CD14-positive monocyte (primary cell): Measurements from ENCODE around the gene FGGY. TPM values are rescaled to one million over a fixed set of nuclear protein-coding genes. Genes with fewer than 3 reads are reported as not detected.

Experiments
- DNase-seq, 3 donors: peaks; one replicate each; pipeline ENCODE4 v3.0.0-alpha.2; 2011 to 2022
- H2AFZ ChIP-seq: 2 replicates; pipeline ENCODE4 v1.6.0; 2012; ENCODE audit warnings: mild to moderate bottlenecking, low read depth, low read length, inconsistent platforms; ENCODE audit not compliant: insufficient read depth, poor library complexity, severe bottlenecking
- H3K27ac ChIP-seq, 2 donors: 1 replicate in 1 of 2; 2 replicates in 1 of 2; pipeline ENCODE4 v1.5.1; 2012 to 2013; ENCODE audit warnings: low read length in 2 of 2, control low read depth in 1 of 2, inconsistent platforms in 1 of 2, low read depth in 1 of 2, mild to moderate bottlenecking in 1 of 2
- H3K27me3 ChIP-seq, 2 donors: one replicate each; pipeline versions ENCODE4 v1.6.0 to v1.6.1; 2011 to 2013; ENCODE audit warnings: low read length in 2 of 2; ENCODE audit not compliant: control insufficient read depth in 2 of 2, insufficient read depth in 2 of 2
- H3K36me3 ChIP-seq, 2 donors: replicated peaks in 1 of 2; 1 replicate in 1 of 2; 2 replicates in 1 of 2; pipeline versions ENCODE4 v1.5.1 to v1.6.1; 2012 to 2013; ENCODE audit warnings: low read length in 2 of 2, control low read depth in 1 of 2, inconsistent platforms in 1 of 2, mild to moderate bottlenecking in 1 of 2; ENCODE audit not compliant: insufficient read depth in 2 of 2, control insufficient read depth in 1 of 2
- H3K4me1 ChIP-seq, 2 donors: 1 replicate in 1 of 2; 2 replicates in 1 of 2; pipeline versions ENCODE4 v1.5.1 to v1.6.1; 2012 to 2013; ENCODE audit warnings: low read length in 2 of 2, control low read depth in 1 of 2, inconsistent platforms in 1 of 2, mild to moderate bottlenecking in 1 of 2, moderate library complexity in 1 of 2; ENCODE audit not compliant: insufficient read depth in 2 of 2, control insufficient read depth in 1 of 2
- H3K4me2 ChIP-seq: replicated peaks from 2 replicates; pipeline ENCODE3; 2012; ENCODE audit warnings: low read length, moderate library complexity, mild to moderate bottlenecking; ENCODE audit not compliant: poor library complexity, severe bottlenecking; ENCODE audit errors: extremely low read depth
- H3K4me3 ChIP-seq, 3 experiments: fragments of 200-600 bp in 1 of 3; sonication (generic) in 1 of 3; replicated peaks in 1 of 3; 1 replicate in 2 of 3; 2 replicates in 1 of 3; pipeline ENCODE4 v1.5.1; 2011 to 2013; ENCODE audit warnings: low read length in 3 of 3, mild to moderate bottlenecking in 3 of 3, control low read depth in 2 of 3, low read depth in 2 of 3, inconsistent platforms in 1 of 3, moderate library complexity in 1 of 3
- H3K79me2 ChIP-seq: 2 replicates; pipeline ENCODE4 v1.6.0; 2012; ENCODE audit warnings: mild to moderate bottlenecking, control low read depth, inconsistent platforms, low read length, moderate library complexity; ENCODE audit not compliant: insufficient read depth
- H3K9ac ChIP-seq: 2 replicates; pipeline ENCODE4 v1.6.0; 2017; ENCODE audit warnings: low read length, mild to moderate bottlenecking; ENCODE audit not compliant: insufficient read depth, poor library complexity, severe bottlenecking
- H3K9me3 ChIP-seq, 2 donors: replicated peaks in 1 of 2; 1 replicate in 1 of 2; 2 replicates in 1 of 2; pipeline versions ENCODE4 v1.5.1 to v1.6.1; 2012 to 2013; ENCODE audit warnings: low read length in 2 of 2, control low read depth in 1 of 2; ENCODE audit not compliant: control insufficient read depth in 1 of 2, insufficient read depth in 1 of 2
- H4K20me1 ChIP-seq: 2 replicates; pipeline ENCODE4 v1.6.0; 2012; ENCODE audit warnings: mild to moderate bottlenecking, low read length, control low read depth, moderate library complexity; ENCODE audit not compliant: insufficient read depth
- H3K27ac Mint-ChIP-seq, 7 donors: one replicate each; pipeline ENCODE4 v1.8.0; 2020; ENCODE audit warnings: mild to moderate bottlenecking in 7 of 7, mixed read lengths in 7 of 7, moderate library complexity in 6 of 7, inconsistent platforms in 2 of 7
- H3K27me3 Mint-ChIP-seq, 3 donors: one replicate each; pipeline ENCODE4 v1.8.0; 2021 to 2022; ENCODE audit warnings: low read depth in 3 of 3, mild to moderate bottlenecking in 3 of 3, mixed read lengths in 3 of 3, moderate library complexity in 3 of 3, inconsistent platforms in 1 of 3
- H3K36me3 Mint-ChIP-seq, 2 donors: one replicate each; pipeline ENCODE4 v1.8.0; 2020; ENCODE audit warnings: mixed read lengths in 2 of 2, inconsistent platforms in 1 of 2, mild to moderate bottlenecking in 1 of 2
- H3K4me1 Mint-ChIP-seq: one replicate; pipeline ENCODE4 v1.8.0; 2020; ENCODE audit warnings: mild to moderate bottlenecking, mixed read lengths
- H3K4me3 Mint-ChIP-seq, 2 donors: one replicate each; pipeline ENCODE4 v1.8.0; 2020; ENCODE audit warnings: mild to moderate bottlenecking in 2 of 2, mixed read lengths in 2 of 2, moderate library complexity in 1 of 2
- H3K9me3 Mint-ChIP-seq, 7 donors: one replicate each; pipeline ENCODE4 v1.8.0; 2020 to 2022; ENCODE audit warnings: mixed read lengths in 7 of 7, mild to moderate bottlenecking in 6 of 7, moderate library complexity in 6 of 7, inconsistent platforms in 2 of 7
- WGBS: methylation state at CpG from one replicate; pipeline ENCODE4 v1.1.5; 2013; ENCODE audit warnings: missing lambda C conversion rate; ENCODE audit not compliant: insufficient coverage; 5-methylcytosine and 5-hydroxymethylcytosine counted together
- intact Hi-C, 2 donors: fragments of 100-400 bp; cut with micrococcal nuclease; formaldehyde crosslinking; loops; one replicate each; pipeline versions ENCODE4 v1.15.0 to v1.15.1; 2023
- polyA plus RNA-seq, 3 donors: library from polyadenylated mRNA; depleted of rRNA in 1 of 3; unstranded in 2 of 3; stranded (reverse) in 1 of 3; fragments of 300-500 nt in 2 of 3; fragments of >200 nt in 1 of 3; fragmentation: Illumina TruSeq in 2 of 3; gene quantifications; 1 replicate in 2 of 3; 2 replicates in 1 of 3; pipeline ENCODE4 v1.2.3, GENCODE V29; 2012 to 2021
- TF ChIP-seq, protein P1 (sequence below): fragments of 200-600 bp; IDR thresholded peaks from one replicate; pipeline ENCODE4 v1.8.0; 2022; ENCODE audit warnings: antibody characterized with exemption, mild to moderate bottlenecking

FGGY gene
- polyA plus RNA-seq, 3 donors: 2.3 to 4.3 (median 2.9) TPM

DNA sequence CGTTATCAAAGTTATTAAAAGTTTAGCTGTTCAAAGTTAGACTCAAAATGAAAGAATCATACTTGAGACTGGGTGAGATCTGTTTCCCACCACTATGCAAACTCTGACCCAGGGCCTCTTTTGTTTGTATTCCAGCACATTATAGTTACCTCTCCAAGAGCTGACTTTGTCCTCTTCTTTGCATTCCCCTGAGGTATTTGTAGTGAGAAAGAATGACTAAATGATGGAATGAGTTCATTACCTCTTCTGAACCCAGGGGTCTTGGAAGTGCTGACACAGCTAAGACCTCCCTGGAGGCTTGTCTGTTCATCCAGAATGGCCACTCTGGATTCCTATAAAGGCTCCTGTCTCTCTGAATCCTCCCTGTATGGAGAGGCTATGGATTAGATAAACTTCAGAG is 62.4 kb downstream of the FGGY start:
- Histone ChIP-seq H3K36me3 (no peaks in the 10 kb centered on the region), H3K27me3 (no peaks in the 10 kb centered on the region), H2AFZ (no peak overlapping the region), H3K9ac (no peak overlapping the region), H3K4me3 (no peak overlapping the region), H4K20me1 (no peaks in the 10 kb centered on the region), H3K79me2 (no peaks in the 10 kb centered on the region), H3K9me3 (no peaks in the 10 kb centered on the region), H3K4me2 (no peak overlapping the region), H3K27ac (no peak overlapping the region), H3K4me1 (no peaks in the 10 kb centered on the region)
- Mint-ChIP-seq H3K27ac (no peak overlapping the region), H3K4me1 (no peaks in the 10 kb centered on the region), H3K4me3 (no peak overlapping the region), H3K9me3 (peaks cover 0 to 2% (median 0%) of the 10 kb centered on the region in 7 donors), H3K36me3 (peaks cover 0 to 10% of the 10 kb centered on the region in 2 donors), H3K27me3 (peaks cover 0 to 2% (median 0%) of the 10 kb centered on the region in 3 donors)
- no peak for DNase-seq
- no CpG with 5 or more reads among the region's 1 CpG for WGBS
- intact Hi-C loops: no loop called here
- TF ChIP-seq, protein P1, sequence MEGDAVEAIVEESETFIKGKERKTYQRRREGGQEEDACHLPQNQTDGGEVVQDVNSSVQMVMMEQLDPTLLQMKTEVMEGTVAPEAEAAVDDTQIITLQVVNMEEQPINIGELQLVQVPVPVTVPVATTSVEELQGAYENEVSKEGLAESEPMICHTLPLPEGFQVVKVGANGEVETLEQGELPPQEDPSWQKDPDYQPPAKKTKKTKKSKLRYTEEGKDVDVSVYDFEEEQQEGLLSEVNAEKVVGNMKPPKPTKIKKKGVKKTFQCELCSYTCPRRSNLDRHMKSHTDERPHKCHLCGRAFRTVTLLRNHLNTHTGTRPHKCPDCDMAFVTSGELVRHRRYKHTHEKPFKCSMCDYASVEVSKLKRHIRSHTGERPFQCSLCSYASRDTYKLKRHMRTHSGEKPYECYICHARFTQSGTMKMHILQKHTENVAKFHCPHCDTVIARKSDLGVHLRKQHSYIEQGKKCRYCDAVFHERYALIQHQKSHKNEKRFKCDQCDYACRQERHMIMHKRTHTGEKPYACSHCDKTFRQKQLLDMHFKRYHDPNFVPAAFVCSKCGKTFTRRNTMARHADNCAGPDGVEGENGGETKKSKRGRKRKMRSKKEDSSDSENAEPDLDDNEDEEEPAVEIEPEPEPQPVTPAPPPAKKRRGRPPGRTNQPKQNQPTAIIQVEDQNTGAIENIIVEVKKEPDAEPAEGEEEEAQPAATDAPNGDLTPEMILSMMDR: no peak

DNA sequence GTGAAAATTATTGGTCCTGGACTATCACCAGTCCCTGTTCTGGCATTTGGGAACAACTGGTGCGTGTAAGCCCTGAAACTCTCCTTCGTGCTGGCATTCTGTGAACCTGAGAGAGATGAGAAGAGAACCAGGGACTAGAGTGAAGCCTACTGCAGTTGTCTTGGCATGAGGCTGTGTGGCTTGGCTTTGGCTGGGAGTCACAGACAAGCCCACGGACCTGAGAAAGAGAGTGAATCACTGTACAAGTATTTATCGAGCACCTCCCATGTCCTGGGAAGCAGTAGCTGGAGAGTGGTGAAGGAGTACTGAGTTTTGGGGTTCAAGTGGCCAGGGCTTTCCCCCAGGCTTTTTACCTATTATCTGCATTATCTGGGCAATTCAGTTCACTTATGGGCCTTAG is 63.3 kb downstream of the FGGY start:
- Histone ChIP-seq H3K4me1 (no peaks in the 10 kb centered on the region), H3K27ac (no peak overlapping the region), H3K4me3 (no peak overlapping the region), H3K36me3 (no peaks in the 10 kb centered on the region), H3K4me2 (no peak overlapping the region), H3K79me2 (no peaks in the 10 kb centered on the region), H3K27me3 (no peaks in the 10 kb centered on the region), H2AFZ (no peak overlapping the region), H3K9me3 (no peaks in the 10 kb centered on the region), H3K9ac (no peak overlapping the region), H4K20me1 (no peaks in the 10 kb centered on the region)
- H3K4me3 Mint-ChIP-seq: no peak overlapping the region
- intact Hi-C loops: no loop called here
- no peaks in the 10 kb centered on the region for H3K4me1 Mint-ChIP-seq
- peaks cover 0 to 2% (median 0%) of the 10 kb centered on the region in 3 donors for H3K27me3 Mint-ChIP-seq
- H3K36me3 Mint-ChIP-seq: peaks cover 0 to 10% of the 10 kb centered on the region in 2 donors
- H3K27ac Mint-ChIP-seq: peak overlapping the region in 1 of 7 donors; percentile 5
- H3K9me3 Mint-ChIP-seq: no peaks in the 10 kb centered on the region
- DNase-seq: no peak
- TF ChIP-seq, protein P1: no peak
- 86% methylated on average over 1 of the region's 4 CpGs for WGBS
